ENCODE measurements around the gene RBMS2.
"Not testable (repeated sequence)": the region's sequence is repeated elsewhere in the genome, so short reads cannot be mapped to it uniquely, and the experiment has no call there.

The RBMS2 gene, protein sequence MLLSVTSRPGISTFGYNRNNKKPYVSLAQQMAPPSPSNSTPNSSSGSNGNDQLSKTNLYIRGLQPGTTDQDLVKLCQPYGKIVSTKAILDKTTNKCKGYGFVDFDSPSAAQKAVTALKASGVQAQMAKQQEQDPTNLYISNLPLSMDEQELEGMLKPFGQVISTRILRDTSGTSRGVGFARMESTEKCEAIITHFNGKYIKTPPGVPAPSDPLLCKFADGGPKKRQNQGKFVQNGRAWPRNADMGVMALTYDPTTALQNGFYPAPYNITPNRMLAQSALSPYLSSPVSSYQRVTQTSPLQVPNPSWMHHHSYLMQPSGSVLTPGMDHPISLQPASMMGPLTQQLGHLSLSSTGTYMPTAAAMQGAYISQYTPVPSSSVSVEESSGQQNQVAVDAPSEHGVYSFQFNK

DNA sequence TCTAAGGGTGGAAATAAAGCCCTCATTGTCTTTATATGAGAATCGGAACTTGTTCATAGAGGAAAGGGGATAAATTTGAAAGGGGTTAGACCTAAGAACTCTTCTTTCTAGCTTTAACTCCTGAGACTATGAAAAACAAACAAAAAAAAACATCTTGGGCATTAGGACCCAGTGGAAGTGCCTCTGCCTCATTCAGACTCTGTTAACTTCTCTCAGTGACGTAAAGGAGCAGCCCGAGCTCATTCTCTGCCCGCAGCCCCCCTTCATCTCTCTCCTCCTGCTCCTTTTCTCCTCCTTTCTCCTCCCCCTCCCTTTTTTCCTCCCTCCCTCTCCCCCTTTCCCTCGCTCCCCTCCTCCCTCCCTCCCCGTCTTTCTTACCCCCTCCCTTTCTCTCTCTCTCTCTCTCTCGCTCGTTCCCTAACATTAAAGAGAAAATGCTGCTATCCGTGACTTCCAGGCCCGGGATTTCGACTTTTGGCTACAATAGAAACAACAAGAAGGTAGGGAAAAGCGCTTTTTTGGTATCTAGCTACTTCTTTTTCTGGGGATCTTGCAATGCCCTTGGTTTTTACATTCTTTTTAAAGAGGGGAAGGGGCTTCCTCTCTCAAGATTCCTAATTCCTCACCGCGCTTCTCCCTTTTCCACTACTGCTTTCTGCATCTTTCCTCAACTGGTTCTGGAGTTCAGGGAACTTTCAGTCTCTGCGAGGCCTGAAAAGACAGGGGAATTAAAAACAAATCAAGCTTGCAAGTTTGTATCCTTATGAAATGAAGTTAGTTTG lies at the start of gene RBMS2:
TSS of gene RBMS2 (plus strand) at position 231 of the 782 bp plus-strand sequence. CDS start at position 435, 204 bp downstream.
- FAIRE-seq = peak; percentile 83

DNA sequence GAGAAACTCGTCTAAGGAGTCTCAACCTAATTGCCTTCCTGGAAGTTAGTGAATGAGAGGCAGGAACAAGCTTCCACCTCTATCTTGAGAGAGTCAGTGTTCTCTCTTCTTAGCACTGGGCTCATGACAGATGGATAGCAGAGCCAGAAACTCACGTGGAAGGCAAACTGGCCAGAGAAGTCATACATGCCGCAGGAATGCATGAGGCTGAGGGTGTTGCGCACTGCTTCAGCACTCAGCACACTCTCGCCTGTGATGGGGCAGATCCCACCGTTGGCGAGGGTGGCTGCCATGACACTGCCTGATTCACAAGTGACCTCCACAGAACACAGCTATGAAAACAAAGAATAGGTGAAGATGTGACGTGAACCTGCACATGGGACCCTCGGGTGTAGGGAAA lies 47.2 kb upstream of the RBMS2 start:
- no peak for FAIRE-seq

DNA sequence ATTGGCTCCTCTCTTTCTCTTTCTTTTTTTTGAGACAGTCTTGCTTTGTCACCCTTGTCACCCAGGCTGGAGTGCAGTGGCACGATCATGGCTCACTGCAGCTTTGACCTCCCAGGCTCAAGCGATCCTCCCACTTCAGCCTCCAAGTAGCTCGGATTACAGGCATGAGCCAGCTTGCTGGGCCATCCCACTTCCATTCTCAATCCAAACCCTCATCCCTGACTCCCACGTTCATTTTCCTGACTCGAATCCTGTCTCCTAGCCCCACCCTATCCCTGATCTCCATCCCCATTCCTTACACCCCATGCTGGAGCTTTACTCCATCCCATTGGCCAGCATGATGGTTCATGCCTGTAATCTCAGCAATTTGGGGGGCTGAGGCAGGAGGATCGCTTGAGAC lies 45.5 kb upstream of the RBMS2 start:
- FAIRE-seq = no peak

DNA sequence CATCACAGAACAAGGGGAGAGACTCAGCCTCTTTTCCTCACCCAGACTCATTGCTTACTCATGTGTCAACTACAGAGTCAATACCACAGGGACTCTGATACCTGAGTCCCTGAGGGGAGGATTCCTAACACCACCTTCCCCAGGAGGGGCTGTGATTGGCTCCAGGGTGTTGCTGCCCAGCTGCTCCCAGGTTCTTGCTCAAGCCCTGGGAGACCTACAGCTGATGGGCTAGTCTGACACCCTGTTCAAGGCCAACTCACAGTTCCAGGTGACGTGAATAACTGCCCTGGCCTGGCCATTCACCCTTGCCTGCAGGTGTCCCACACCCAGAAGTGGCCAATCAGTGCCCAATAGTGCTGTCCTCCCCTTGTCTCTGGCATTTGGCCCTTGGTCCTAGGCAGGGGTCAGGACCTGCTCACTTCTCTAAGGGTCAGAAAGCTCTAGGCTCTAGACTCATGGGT lies 44.6 kb upstream of the RBMS2 start:
- FAIRE-seq = no peak

DNA sequence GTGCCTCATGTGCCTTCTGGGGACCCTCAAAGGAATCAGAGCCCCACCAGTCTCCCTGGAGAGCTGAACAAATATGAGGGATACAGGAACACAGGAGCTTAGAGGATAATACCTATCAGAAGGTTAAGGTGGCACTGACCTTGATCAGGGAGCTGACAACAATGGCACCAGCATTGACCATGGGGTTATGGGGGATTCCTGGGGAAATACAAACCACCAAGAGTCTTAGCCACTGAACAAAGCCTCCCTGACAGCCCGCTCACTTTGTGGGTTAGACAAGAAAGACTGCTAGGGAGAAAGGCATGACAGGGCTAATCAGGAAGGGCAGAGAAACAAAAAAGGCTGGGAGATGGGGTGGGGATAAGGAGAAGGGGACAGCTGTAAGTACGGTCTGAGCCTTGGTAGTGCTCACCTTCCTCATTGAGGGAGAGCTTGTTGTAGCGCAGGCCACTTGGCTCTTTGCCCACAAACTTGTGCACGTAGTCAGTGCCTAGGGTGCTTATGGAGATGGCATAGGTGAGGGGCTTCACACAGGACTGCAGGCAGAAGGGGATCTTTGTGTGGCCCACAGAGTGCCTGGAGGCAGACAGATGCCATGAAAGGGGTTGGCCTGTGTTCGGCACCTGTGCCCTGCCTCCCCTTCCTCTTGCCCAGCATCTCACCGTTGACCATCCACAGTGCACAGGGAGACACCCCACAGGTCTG lies 43.9 kb upstream of the RBMS2 start:
- FAIRE-seq = no peak

DNA sequence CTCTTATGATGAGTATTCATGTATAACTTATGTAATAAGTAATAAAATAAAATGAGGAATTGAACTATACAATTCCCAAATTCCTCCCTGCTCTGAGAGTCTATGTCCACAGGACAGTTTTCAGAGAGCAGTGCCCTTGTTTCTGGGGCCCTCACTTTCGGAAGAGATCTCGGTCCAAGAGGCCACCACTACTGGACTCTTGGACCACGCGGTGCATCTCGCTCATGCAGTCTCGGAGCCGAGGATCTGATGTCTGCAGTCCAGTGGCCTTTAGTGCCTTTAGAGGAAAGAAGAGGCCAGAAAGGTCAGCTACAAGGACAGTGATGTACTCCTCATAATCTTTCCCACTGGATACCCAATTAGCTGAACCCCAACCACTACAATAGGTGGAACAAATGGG lies 42.0 kb upstream of the RBMS2 start:
- FAIRE-seq = no peak

DNA sequence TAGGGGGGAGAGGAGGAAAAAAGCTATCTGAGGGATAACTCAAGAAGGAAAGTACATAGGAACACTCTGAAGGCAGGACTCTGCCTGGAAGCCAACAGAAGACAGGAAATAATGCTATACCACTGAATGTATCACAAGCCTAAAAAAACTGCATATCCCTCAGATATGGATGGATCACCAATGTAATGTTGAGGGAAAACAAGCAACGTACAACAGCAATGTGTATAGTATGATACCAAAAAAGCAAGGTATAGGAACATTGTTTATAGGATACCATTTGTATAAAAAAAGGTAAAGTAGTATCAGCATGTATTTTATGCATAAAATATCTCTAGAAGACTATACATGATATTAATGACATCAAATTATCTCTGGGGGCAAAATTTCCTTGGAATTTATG lies 37.1 kb upstream of the RBMS2 start:
- FAIRE-seq = no peak

DNA sequence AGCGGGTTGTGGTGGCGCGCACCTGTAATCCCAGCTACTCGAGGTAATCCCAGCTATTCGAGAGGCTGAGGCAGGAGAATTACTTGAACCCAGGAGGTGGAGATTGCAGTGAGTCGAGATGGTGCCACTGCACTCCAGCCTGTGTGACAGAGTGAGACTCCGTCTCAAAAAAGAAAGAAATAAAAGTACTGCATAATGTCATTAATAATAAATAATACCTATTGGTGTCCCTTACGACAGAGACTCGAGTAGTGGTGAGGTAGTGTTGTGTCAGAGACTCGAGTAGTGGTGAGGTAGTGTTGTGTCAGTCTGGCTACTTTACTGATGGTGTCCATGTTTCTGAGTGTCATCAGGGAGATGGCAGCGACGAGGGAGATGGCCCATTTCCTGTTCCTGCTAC lies 34.9 kb upstream of the RBMS2 start:
- no peak for FAIRE-seq

DNA sequence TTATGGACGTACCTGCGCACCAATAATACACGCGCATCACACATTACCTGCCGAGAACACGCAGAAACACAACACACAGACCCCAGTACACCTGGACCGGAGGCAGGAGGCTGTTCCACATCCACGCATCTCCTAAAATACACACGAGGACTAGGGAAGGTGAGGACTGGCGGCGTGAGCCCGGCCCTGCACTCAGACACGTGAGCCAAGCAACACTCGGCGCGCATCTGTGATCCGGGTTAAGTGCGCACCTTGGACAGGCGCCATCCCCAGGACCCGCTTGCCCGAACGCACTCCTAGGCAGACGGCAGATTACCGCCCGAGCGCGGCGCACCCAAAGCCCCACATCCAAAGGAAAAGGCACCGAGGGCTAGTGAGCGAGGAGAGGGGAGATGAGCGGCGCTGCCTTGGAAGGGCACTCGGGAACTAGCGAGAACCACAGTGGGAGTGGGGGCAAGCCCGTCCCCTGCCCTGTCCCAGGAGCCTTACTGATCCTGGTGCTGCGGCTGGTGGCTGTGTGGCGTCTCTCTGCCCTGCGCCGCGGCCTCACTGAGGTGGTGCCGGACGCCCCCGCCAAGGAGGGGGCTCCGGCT lies 34.1 kb upstream of the RBMS2 start:
- no peak for FAIRE-seq

DNA sequence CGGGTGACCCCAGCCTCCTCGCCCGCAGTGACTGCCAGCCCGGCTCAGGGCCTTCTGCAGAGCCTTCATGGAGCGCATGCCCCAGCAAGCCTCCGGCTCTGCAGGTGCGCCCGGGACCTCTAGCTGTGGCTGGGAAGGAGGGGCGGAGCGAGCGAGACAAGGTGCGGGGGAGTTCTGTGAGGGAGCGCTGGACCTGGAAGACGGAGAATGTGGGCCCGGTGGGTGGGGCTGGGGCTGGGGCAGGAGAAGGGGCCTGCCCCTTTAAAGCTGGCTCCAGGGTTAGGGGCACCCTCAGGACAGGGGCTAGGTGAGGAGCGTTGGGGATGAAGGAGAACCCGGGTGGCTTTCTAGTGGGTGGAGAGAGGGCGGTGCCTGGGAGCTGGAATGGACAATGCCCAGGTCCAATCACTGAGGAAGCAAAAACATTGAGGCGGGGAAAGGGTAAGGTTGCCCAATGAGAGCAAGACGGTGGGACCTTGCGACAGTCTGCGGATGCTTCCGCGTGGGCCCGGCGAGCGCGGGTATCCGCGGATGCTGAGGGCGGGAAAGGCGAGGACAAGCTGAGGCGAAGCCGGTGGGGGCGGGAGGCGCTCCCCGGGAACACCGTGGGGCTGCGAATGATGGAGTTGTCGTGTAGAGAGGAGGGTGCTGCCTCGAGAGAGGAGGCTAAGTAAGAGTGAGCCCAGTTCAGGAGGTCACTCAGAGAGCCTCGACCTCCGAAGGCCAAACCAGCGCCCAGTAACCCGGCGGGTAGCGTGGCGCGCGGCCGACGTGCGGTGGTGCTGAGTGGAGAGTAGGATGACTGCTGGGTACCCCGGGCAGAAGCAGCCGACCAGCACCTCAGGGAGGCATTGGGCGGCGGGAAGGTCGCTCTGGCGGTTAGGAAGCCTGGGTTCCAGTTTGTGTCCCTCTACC lies 33.3 kb upstream of the RBMS2 start, which contains the start of gene GLS2:
TSS of gene GLS2 (minus strand) at position 121 of the 915 bp plus-strand sequence. CDS start at position 78, 43 bp downstream.
- no peak for FAIRE-seq

DNA sequence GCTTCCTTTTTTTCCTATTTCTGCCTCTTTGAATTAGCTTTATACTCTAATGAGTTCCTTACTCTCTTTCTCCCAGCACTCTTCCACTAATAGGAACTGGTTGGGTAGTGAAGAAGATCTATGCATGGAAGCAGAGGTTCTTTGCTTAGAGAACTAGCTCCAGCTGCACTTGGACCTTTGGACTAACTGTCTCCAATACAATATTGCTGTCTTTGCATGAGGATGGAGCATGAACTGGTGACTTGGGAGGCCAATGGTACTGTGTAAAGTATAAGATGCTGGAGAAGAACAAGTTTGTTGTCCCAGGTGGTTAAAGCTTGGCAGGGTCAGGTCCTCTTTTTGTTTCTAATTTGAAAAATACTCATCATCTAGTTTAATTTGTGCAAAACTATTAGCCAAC lies 31.3 kb upstream of the RBMS2 start:
- no peak for FAIRE-seq

DNA sequence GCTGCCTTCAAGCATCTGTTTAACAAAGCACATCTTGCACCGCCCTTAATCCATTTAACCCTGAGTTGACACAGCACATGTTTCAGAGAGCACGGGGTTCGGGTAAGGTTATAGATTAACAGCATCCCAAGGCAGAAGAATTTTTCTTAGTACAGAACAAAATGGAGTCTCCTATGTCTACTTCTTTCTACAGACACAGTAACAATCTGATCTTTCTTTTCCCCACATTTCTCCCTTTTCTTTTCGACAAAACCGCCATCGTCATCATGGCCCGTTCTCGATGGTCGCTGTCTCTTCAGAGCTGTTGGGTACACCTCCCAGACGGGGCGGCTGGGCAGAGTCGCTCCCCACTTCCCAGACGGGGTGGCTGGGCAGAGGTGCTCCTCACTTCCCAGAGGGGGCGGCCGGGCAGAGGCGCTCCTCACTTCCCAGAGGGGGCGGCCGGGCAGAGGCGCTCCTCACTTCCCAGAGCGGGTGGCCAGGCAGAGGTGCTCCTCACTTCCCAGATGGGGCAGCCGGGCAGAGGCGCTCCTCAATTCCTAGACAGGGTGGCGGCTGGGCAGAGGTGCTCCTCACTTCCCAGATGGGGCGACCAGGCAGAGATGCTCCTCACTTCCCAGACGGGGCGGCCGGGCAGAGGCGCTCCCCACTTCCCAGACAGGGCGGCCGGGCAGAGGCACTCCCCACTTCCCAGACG lies 28.1 kb upstream of the RBMS2 start:
- FAIRE-seq = not testable (repeated sequence)

DNA sequence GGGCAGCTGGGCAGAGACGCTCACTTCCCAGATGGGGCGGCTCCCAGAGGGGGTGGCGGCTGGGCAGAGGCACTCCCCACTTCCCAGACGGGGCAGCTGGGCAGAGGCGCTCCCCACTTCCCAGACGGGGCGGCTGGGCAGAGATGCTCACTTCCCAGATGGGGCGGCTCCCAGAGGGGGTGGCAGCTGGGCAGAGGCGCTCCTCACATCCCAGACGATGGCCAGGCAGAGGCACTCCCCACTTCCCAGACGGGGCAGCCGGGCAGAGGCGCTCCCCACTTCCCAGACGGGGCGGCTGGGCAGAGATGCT lies 27.6 kb upstream of the RBMS2 start:
- not testable (repeated sequence) for FAIRE-seq

DNA sequence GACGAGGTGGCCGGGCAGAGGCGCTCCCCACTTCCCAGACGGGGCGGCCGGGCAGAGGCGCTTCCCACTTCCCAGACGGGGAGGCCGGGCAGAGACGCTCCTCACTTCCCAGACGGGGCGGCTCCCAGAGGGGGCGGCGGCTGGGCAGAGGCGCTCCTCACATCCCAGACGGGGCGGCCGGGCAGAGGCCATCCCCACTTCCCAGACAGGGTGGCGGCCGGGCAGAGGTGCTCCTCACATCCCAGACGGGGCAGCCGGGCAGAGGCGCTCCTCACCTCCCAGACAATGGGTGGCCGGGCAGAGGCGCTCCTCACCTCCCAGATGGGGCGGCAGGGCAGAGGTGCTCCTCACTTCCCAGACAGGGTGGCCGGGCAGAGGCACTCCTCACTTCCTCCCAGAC lies 27.1 kb upstream of the RBMS2 start:
- not testable (repeated sequence) for FAIRE-seq

DNA sequence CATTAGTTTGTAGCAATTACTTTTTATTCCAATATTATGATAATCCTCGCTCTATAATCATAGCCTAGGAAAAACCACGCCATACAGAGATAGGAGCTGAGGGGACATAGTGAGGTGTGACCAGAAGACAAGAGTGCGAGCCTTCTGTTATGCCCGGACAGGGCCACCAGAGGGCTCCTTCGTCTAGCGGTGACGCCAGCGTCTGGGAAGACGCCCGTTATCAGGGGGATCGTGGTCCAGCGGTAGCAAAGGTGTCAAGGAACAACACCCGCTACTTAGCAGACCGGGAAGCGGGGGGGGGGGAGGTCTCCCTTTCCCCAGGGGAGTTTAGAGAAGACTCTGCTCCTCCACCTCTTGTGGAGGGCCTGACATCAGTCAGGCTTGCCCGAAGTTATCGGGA lies 24.9 kb upstream of the RBMS2 start:
- not testable (repeated sequence) for FAIRE-seq

DNA sequence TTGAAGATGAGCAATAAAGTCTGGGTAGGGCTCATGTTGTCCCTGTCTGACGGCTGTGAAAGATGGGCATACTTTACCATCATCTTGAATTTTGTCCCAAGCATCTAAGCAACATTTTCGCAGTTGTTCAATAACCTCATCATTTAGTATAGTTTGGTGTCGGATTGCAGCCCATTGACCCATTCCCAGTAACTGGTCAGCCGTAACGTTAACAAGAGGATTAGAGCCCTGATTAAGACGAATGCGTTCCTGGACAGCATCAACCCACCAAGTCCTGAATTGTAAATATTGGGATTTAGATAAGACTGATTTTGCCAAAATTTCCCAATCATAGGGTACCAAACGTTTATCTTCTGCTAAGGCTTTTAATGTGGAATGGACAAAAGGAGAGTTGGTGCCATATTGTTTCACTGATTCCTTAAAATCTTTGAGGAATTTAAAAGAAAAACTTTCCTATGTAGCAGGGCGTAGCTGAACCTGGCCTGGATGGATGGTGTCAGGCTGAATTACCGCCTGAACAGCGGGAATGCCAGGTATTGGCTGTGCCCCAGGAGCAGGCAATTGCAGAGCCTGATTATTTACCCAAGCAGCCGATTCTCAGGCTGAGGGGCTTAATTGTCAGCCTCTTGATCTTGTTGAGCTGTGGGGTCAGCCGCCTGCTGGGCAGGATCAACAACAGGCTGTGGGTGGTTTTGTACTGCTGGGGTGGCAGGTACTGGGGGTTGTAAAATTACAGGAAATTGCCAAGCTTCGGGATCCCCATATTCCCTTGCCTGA lies 23.3 kb upstream of the RBMS2 start:
- FAIRE-seq = not testable (repeated sequence)

DNA sequence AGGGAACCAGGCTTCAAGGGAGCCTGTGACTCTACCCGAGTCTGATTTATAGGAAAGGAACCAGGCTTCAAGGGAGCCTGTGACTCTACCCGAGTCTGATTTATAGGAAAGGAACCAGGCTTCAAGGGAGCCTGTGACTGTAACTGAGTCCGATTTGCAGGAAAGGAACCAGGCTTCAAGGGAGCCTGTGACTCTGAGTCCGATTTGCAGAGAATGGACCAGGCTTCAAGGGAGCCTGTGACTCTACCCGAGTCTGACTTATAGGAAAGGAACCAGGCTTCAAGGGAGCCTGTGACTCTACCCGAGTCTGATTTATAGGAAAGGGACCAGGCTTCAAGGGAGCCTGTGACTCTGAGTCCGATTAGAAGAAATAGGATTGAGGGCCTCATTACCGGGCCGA lies 22.2 kb upstream of the RBMS2 start:
- not testable (repeated sequence) for FAIRE-seq

DNA sequence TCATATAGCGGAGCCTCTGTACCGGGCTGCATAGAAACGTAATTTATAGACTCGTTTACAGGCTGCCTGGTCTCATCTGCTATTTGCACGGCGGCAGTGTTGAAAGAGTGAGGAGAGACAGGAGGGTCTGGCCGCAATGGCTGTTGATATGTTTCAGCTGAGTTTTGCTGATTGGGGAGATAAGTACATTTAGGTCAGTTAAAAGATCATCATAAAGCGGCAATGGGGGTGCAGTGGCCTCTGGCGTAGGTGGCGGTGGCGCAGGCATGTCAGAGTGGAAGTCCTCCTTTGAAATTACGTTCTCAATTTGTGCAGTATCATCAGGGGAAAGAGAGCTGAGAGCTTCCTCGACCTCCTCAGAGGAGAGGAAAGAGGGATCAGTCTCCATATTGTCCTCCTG lies 21.7 kb upstream of the RBMS2 start:
- FAIRE-seq = not testable (repeated sequence)

DNA sequence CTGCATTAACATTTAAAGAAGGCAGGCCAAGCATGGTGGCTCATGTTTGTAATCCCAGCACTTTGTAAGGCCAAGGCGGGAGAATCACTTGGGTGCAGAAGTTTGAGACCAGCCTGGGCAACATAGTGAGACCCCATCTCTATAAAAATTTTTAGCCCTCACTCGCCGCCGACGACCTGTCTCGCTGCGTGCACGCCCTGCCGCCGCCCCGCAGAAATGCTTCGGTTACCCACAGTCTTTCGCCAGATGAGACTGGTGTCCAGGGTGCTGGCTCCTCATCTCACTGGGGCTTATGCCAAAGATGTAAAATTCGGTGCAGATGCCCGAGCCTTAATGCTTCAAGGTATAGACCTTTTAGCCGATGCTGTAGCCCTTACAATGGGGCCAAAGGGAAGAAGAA lies 10.8 kb upstream of the RBMS2 start:
- no peak for FAIRE-seq

DNA sequence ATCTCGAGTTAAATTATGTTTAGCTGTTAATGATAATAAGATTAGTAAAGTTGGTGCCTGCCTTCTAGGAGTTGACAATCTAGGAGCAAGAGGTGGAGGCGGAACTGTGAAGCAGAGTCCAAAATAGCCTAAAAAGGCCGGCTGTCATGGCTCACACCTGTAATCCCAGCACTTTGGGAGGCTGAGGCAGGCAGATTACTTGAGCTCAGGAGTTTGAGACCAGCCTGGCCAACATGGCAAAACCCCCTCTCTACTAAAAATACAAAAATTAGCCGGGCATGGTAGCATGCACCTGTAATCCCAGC lies 7.7 kb upstream of the RBMS2 start:
- FAIRE-seq = not testable (repeated sequence)

DNA sequence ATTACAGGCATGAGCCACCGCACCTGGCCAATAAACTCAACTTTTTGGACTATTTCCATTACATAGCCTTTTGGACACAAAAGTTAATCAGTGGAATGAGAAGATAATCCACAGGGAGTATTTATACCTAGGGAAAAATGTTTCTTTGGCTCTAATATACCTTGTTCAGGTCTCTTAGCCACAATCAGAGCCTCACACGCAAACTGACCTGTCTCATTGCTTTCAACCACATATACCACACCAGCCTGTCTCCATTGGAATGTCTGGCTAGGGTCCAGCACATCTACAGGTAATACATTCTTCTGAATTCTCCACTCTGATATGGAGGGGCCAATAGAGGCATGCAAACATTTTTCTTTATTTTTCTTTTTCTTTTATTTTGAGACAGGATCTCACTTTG lies 3.8 kb upstream of the RBMS2 start:
- FAIRE-seq = no peak

All from endometrium (tissue), 2 donors.